SW 1271 (cell line): ENCODE results near the gene SRA1.
A peak's percentile ranks its signal among the peaks of the same experiment; 100 is the strongest.

Experiments
- DNase-seq, 2 experiments: peaks; one replicate each; lab custom pipeline; 2025; lab: John Stamatoyannopoulos, UW

The SRA1 gene

DNA sequence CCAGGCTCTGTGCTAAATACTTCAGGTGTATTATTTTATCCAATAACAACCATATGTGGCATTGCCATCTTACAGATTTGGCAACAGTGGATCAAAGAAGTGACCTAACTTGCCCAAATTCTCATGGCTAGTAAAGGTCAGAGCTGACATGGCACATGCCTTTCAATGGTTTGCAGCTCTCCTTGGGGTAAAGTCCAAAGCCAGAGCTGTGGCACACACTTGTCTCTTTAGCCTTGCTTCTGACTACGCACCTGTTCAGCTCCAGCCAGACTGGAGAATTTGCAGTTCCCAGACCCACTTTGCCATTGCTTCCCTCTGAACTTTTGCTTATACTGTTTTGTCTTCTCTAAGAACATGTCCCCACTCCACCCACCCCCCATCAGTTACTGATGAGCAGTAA, 13.2 kb upstream of the SRA1 start:
- no peak for DNase-seq

DNA sequence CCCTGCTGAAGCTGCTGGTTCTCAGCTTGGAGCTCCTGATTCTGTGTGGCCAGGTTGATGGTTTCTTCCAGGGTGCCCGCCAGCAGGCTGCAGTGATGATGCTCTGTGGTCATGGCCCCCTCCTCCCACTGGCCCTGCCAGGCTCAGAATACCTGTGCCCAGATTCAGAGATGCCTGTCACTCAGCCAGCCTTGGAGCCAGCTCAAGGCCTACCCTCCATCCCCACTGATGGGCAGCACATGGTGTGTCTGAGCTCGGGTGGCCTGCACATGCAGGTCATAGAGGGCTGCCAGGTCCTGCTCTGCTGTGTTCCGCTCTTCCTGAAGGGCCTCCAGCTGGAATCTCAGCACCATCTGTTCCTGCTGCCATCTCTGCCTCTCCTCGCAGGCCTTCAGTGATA, 12.8 kb upstream of the SRA1 start:
- DNase-seq: no peak

DNA sequence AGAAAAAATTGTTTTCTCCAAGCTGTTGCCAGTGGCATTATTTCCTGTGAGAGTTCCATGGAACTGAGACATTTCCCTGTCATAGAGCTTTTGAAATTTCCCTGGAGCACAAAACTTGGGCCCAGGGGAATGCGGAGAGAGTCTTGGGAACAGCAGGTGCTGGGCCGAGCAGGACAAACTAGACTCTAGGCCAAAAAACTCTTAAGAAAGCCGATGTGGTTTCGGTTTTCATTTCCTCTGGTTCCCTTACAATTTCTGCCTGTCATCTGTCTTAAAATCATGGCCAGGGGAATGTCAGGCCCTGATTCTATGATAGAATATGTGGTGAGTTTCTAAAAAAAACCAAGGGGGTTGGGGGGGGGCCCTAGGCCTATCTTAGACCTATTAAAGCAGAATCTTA, 11.9 kb upstream of the SRA1 start:
- no peak for DNase-seq

DNA sequence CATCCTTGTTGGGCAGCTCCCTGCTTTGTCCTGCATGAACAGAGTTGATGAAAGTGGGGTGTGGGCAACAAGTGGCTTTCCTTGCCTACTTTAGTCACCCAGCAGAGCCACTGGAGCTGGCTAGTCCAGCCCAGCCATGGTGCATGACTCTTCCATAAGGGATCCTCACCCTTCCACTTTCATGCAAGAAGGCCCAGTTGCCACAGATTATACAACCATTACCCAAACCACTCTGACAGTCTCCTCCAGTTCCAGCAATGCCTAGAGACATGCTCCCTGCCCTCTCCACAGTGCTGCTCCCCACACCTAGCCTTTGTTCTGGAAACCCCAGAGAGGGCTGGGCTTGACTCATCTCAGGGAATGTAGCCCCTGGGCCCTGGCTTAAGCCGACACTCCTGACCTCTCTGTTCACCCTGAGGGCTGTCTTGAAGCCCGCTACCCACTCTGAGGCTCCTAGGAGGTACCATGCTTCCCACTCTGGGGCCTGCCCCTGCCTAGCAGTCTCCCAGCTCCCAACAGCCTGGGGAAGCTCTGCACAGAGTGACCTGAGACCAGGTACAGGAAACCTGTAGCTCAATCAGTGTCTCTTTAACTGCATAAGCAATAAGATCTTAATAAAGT, 11.3 kb upstream of the SRA1 start:
- DNase-seq: no peak

DNA sequence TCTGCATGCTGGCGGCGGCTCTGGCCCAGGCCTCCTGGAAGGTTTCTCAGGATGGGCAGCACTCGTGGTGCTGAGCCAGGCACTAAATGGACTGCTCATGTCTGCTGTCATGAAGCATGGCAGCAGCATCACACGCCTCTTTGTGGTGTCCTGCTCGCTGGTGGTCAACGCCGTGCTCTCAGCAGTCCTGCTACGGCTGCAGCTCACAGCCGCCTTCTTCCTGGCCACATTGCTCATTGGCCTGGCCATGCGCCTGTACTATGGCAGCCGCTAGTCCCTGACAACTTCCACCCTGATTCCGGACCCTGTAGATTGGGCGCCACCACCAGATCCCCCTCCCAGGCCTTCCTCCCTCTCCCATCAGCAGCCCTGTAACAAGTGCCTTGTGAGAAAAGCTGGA, 10.6 kb upstream of the SRA1 start:
- no peak for DNase-seq

DNA sequence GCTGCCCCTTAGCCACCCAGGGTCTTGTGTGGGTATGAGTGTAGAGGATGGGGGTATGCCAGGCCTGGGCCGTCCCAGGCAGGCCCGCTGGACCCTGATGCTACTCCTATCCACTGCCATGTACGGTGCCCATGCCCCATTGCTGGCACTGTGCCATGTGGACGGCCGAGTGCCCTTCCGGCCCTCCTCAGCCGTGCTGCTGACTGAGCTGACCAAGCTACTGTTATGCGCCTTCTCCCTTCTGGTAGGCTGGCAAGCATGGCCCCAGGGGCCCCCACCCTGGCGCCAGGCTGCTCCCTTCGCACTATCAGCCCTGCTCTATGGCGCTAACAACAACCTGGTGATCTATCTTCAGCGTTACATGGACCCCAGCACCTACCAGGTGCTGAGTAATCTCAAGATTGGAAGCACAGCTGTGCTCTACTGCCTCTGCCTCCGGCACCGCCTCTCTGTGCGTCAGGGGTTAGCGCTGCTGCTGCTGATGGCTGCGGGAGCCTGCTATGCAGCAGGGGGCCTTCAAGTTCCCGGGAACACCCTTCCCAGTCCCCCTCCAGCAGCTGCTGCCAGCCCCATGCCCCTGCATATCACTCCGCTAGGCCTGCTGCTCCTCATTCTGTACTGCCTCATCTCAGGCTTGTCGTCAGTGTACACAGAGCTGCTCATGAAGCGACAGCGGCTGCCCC, 10.0 kb upstream of the SRA1 start:
- DNase-seq: no peak

DNA sequence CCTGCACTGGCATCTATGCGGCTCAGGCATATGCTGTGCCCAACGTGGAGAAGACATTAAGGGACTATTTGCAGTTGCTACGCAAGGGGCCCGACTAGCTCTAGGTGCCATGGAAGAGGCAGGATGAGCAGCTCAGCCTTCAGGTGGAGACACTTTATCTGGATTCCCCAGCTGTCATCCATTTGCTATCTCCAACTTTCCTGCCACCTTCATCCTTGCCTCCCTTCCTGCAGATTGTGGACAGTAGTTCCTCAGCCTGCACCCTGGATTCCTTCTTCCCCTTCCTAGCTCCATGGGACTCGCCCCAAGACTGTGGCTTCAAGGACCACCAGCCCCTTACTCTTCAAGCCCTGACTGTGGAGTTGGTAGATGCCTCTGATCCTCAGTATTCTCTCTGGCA, 9.4 kb upstream of the SRA1 start:
- no peak for DNase-seq

DNA sequence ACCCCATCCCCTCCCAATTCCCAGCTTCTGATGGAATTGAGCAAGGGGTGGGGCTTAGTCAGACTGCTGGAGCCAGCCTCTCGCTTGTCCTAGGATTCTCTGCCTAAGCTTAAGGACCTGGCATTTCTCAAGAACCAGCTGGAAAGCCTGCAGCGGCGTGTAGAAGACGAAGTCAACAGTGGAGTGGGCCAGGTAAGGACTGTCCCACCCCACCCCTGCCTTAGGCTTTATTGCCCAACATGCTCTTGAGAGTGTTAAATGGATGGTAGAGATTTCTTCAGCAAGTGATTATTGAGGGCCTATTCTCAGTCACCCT, 8.5 kb upstream of the SRA1 start:
- no peak for DNase-seq

DNA sequence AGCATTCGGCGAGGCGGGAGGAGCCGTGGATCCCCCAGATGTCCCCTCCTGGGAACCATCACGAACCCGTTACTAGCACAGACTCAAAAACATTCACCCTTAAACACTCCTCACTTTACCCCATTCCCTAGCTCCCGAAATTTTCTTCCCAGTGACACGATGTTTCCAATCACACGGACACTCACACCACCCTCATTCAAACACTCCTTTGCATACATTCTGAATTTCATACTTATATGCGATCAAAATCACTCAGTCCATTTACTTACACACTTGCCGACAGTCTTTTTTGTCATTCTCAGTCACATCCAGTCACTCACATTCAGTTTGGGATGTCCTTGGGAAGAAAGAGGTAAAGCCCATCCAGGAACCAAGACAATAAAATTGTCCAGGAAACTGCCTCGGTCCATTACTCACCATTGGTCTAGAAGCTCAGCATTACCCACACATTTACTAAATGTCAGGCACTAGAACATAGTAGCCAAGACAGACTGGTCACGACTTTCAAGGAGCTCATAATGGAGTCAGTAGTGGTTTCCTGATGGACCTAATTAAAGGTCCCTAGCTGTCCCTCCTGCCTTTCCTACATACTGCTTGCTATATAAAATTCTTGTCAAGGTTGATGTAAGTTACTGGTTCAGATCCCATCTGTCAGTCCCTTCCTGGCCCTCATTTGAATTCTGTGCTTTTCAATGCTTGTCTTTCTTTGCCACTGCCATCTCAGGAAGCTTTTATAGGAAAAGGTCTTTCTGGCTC, 7.9 kb upstream of the SRA1 start:
- DNase-seq: no peak

DNA sequence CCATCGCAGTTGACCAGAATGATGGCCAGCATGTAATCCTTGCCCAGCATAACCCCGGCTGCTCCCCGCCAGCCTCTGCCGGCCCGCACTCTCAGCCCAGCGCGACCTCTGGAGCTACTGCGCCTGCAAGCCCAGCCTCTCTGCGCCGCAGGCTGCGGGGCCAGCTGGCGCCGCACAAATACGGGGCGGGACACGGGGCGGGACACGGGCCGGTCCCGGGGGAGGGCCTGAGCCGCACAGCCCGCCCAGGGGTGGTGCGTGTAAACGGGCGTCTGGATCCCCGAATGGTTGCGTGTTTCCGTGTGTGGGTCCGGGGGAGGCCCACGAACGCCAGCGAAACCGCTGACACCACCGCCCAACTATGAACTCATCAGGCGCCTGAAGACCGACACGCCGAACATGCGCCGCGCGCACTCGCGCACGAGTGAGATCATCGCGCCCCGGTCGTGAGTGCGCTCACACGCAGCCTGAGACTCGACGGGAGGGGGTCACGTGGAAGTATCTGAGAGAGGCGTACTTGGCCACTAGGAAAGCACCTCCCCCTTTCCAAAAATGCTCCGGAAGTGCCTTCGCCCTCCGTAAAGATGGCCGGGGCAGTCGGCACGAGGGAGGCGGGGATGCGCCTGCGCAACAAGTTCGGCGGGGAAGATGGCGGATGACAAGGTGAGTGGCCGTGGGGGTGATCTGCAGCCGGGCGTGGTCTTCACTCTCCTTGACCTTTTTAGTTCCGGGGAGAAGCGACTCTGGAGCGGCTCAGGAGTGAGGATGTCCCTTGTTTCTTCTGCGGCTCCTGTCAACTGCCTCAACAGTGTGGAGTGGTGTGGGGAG, 7.1 kb upstream of the SRA1 start, which contains the start of the genes APBB3 and SLC35A4:
APBB3 (minus strand) TSS at position 403 of the 828 bp plus-strand sequence; CDS start at position 50, 353 bp downstream.
SLC35A4 (plus strand) TSS at position 633 of the 828 bp plus-strand sequence. CDS start 2,342 bp downstream, outside the sequence.
- DNase-seq: peak; percentile 97 to 98

DNA sequence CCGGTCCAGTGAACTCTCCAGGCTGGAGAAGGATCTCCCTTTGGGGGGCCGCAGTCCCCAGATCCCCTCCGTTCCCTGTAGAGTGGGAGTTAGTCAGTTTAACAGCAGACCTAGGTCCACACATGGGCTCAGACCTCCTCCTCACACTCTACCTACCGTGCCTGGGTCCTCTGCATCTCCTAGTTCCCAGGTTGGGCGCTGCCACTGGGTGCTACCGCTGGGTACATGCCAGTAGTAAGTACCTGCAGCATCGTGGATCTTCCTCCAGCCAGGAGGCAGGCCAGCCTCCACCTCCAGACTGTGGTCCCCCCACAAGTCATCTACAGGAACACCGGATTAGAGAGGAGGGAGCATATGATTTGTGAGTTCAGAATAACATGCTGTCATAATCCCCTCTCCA, 6.3 kb upstream of the SRA1 start:
- no peak for DNase-seq

DNA sequence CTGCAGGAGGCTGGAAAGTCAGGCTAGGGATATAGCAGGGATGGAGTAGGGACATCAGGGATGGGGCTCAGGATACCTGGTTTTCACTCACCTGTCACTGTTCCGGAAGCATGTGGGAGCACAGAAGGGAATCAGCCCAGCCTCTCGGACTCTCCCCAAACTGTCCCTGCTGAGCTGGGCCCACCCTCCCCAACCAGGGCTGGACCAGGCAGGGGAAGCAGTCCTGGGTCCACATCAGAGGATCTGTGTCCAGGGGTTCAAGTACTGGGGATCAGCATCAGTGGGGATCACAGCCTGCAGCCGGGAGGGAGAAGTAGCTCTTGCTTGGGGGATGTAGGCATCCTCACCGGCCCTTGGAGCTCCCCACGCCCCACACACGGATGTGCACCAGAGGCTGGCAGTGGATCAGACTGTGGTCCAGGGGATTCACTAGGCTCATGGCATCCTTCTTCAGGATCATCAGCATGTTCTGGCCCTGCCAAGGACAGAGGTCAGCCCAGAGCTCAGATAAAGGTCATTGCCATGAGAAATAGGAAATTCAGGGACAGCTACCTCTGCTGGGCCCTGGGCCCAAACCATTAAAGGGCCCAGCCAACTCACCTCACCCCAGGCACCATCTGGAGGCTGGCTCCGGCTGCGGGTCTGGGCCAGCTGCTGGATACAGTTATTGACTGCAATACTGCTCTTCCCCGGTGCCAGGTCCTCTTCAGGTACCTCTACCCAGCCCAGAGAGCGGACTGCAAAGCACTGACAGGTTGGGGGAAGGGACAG, 4.7 kb upstream of the SRA1 start:
- DNase-seq: no peak

DNA sequence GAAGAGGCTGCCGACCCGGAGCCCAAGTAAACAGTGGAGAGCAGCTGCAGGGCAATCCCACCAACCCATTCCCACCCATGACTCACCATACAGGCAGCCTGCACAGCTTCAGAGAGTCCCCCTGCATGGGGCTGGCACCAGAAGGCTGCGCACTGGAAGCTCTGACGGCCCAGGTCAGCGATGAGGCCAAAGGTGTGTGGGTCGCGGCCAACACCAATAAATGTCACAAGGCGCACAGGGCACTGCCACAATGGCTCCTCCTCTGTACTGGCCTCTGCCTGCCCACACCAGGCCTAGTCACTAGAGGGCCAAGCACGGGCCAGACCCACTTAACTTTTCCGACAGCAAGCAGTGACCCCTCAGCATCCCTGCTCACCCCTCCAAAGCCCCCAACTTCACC, 3.0 kb upstream of the SRA1 start:
- DNase-seq: no peak

DNA sequence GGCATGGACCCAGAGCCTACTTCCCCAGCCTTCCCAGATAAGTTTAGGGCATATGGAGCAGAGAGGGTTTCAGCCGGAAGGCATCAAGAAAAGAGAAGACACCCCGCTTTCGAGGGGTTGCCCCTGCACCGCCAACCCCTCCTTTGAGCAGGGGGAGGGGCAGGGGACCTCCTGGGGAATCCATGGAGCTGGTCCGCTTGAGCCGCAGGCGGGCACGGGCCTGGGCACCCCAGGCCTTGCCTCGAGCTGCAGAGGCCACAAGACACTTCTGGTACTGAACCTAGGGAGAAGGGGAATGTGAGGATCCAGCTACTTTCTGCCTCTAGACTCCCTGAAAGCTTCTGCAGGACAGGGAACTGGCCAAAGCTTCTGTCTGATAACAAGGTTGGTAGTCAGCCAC, 1.3 kb upstream of the SRA1 start:
- no peak for DNase-seq

DNA sequence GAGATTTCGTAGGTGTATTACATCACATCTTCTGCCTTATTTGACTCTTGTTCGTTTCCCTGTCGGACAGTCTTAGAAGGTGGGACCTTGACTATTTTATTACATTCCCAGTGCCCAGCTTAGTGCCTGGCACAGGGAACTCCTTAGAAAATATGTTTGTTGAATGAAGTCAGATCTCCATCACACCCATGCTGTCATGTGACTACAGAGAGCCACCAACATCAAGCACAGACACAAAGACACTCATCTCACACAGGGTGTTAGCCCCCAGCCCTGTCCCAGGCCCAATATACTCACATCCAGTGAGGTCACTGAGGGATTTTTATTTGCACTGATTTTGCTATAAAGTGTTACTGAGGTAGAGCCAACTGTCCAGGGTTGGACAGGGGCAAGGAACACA, 692 bp upstream of the SRA1 start:
- no peak for DNase-seq

DNA sequence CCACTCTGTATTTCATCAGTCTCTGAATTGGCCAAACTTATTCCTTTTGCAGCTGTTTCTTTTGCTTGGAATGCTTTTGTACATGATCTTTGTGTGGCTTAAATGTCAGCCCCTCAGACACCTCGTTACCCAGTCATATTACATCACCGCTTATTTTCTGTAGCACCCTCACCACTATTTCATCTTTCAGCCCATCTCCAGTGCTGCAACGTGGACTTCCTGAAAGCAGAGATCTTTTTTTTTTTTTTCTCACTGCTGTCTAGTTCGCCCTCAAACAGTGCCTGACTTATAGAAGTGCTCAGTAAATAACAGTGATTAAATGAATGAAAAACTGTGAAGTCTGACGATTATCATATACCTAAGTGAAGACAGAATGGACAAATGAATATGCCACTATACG, 835 bp downstream of the SRA1 start:
- DNase-seq: no peak

DNA sequence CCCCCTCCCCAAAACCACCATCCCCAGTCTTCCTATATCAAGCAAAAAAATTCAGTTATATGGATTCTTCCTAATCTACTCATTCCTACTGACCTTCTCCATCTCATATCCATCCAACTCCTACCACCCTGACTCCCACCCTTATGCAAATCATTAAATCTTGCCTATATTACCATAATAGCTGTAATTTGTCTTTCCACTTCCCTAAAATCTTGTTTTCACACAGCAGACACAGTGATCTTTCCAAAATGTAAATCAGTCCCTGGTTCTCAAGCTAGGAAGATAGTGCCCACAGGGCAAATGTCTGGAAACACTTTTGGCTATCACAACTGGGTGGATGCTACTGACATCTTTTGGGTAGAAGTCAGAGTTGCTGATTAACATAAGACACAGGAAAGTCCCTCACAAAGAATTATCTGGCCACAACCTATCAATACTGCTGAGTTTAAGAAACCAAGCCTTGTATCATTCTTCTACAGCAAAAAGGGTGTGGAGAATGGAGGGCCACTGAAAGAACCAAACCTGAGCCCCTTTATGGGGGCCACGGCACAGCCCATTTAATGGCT, 1.4 kb downstream of the SRA1 start:
- no peak for DNase-seq

DNA sequence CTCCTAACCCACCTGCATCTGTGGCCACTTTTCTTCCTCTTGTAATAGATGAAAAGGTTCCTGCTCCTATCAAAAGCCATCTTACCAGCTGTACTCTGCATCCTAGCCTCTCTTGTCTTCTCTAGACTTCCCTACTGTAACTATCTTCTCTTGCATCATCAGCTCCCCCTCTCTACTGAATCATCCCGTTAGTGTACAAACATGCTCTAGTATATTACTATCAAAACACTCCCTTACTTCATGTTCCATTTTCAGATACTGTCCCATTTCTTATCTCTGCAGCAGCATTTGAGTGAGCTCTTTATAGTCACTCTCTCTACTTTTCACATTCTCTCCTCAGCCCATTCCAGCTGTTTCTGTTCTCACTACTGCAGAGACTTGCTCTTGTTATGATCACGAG, 2.8 kb downstream of the SRA1 start:
- no peak for DNase-seq

DNA sequence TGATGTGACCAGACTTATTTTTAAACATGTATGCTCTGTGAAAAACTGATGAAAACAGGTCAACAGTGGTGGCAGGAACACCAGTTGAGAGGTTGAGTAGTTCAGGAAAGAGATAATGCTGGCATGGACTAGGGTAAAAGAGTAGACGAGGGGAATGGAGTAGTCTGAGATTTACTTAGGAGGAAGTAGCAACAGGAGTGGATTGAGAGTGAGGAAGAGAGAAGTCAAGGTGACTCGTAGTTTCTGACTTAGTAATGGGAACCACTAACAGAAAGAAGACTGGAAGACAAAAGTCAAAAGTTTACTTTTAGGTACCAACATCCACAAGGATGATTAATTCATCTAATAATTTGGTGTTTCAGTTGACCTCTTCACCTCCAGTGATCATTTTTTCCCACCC, 3.6 kb downstream of the SRA1 start:
- DNase-seq: no peak

DNA sequence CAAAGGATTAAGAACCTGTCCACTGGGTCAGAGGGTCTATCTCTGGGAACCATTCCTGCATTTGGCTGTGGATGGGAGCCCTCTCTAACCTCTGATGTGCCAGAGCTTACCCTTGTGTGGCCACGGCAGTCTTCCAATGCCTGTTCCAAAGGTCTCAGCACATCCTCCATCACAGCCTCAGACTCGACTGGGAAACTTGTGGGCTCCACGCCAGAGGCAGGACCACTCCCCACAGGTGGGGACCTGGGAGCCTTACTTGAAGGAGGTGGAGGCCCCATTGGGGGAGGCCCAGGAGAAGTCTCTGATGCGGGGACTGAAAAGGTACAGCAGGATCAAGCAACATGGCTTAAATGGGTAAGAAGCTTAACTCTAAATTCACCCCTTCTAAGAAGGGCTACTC, 5.4 kb downstream of the SRA1 start:
- DNase-seq: no peak
